ENCODE results near the gene WDSUB1.
A peak's percentile ranks its signal among the peaks of the same experiment; 100 is the strongest.

Gene WDSUB1, protein sequence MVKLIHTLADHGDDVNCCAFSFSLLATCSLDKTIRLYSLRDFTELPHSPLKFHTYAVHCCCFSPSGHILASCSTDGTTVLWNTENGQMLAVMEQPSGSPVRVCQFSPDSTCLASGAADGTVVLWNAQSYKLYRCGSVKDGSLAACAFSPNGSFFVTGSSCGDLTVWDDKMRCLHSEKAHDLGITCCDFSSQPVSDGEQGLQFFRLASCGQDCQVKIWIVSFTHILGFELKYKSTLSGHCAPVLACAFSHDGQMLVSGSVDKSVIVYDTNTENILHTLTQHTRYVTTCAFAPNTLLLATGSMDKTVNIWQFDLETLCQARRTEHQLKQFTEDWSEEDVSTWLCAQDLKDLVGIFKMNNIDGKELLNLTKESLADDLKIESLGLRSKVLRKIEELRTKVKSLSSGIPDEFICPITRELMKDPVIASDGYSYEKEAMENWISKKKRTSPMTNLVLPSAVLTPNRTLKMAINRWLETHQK

DNA sequence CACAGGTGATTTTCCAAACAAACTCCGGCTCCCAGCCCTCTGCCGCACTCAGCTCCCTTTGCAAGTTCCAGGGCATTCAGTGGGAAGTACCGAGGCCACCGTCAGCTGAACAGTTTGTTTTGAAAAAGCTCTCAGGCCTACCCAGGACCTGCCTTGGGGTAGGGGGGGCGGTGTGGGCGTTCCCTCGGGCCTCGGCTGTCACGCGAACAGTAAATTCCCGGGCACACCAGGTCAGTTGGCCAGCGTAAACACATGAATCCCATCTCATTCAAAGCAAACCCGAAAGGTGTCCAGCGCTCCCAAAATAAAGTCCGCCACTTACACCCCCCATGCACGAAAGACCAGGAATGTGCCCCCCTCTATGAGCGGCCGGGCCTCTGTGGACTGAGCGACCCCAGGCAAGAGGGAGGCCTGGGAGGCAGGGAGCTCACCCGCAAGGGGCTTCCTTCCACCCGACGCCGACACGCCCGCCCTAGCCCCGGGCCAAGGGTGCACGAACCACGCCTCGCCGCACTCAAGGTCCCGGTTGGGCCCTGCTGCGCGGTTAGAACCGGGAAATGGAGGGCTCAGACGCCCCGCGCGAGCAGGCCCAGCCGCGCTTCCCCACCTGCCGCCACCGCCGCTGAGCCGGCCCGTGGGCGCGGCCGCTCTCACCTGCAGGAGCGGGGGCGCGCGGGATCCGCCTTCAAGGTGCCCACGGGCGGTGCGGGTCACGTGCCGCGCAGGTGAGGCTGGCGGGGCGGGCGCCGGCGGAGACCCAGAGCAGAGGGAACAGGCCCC is at the start of gene WDSUB1:
Gene WDSUB1, minus strand, starts transcription at position 775 of the 780 bp plus-strand sequence. CDS start 3,634 bp downstream, outside the sequence.
- peak; percentile 81 for DNase-seq

DNA sequence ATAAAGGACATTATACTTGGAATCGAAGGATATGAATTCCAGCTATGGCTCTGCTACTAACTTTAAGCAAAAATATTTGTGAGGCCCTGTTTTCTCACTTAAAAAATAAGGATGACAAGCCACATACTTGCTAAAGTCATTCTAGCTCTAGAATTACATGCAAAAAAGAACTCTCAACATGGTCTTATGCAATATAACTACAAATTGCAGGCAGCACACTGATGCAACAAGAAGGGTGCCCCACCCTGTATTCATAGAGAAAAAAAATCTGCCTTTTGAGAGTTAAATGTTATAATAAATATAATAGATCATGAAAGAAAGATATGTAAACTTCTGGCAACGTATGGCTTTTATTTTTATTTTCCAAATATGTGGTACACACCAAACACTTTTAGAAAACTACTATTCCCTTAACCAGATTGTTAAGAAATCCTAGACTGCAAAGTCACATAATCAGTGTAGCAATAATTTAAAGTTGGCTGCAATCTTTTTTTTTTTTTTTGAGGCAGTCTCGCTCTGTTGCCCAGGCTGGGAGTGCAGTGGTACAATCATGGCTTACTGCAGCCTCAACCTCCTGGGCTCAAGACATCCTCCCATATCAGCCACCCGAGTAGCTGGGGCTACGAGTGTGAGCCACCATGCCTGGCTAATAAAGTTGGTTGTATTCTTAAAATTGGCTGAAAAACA is 40.2 kb upstream of the WDSUB1 start:
- DNase-seq: no peak

DNA sequence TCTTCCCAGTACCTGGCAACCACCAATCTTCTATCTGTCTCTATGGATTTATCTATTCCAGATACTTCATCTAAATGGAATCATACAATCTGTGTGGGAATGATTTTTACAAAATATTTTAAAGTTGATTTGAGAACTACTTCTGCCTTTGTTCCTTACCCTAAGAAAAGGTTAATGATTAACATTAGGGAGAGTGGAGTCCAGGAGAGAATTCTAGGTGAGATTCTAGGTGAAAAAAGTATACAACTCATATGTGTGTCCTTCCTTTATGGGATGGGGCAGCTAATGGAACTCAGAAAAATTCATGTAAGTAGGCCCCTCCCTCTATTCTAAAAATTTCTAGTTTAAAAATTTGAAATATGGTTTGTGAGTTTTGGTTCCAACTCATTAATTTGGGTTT is 35.9 kb upstream of the WDSUB1 start:
- DNase-seq: no peak

DNA sequence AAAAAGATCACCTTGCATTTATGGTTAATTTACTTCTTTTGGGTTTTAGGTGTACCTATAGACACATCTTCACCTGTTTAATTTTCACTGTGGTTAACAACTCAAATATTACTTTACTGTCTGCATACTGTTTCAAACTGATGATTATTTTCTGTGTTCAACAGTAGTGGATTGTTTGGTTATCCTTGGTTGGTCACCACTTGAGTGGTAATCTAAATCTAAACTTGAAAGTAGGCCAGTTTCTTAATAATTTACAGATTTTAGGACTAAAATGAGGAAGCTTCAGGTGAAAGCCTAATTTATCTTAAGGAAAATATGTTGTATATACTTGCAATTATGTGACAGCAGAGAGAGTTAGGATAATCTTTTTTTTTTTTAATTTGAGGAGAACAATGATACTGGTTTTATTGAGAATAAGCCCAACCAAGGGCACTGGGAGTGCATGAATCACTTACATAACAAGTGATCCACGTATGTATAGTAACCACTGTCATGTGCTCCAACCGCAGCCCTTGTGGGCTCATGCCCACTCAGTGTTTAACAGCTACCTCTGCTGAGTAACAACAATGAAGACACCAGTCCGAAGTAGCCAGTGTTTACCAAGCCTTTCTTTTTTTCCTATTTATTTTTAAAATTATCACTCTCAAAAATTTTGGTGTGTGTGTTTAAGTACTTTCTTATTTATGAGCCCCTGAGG is 31.0 kb upstream of the WDSUB1 start:
- DNase-seq: no peak

DNA sequence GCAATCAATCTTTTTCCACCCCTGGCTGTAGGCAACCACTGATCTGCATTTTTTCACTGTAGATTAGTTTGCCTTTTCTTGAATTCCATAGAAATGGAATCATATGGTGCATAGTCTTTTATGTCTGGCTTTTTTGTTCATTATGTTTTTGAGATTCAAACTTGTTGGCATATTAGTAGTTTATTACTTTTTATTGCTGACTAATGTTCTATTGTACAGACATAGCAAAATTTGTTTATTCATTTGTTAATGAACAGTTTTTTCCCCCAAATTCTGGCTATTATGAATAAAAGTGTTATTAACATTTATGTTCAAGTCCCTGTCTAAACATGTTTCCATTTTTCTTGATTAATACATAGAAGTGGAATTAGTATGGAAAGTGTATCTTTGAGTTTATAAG is 21.4 kb upstream of the WDSUB1 start:
- DNase-seq: no peak

DNA sequence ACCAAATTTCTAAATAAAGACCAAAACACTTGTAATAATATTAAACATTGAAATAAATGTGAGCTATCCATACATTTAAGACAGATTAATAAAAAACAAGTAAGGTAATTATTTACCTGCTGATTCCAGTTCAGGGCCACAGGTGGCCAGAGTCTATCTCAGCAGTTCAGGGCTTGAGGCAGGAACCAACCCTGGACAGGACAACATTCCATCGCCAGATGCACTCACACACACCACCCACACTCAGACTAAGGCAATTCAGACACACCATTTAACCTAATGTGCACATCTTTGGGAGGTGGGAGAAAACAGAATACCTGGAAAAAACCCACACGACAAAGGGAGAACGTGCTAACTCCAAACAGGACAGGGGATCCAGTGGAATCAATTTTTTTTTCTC is 14.1 kb upstream of the WDSUB1 start:
- no peak for DNase-seq

DNA sequence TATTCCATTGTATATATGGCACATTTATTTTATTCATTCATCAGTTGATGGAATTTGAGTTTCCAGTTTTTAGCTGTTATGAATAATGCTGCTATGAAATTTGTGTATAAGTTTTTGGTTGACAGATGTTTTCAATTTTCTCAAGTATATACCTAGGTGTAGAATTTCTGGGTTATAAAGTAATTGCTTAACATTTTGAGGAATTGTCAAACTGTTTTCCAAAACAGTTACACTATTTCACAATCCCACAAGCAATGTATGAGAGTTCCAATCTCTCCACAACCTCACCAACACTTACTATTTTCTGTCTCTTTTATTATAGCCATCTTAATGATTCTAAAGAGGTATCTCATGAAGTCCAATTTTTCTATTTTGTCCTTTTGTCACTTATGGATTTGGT is 12.5 kb upstream of the WDSUB1 start:
- DNase-seq: no peak

DNA sequence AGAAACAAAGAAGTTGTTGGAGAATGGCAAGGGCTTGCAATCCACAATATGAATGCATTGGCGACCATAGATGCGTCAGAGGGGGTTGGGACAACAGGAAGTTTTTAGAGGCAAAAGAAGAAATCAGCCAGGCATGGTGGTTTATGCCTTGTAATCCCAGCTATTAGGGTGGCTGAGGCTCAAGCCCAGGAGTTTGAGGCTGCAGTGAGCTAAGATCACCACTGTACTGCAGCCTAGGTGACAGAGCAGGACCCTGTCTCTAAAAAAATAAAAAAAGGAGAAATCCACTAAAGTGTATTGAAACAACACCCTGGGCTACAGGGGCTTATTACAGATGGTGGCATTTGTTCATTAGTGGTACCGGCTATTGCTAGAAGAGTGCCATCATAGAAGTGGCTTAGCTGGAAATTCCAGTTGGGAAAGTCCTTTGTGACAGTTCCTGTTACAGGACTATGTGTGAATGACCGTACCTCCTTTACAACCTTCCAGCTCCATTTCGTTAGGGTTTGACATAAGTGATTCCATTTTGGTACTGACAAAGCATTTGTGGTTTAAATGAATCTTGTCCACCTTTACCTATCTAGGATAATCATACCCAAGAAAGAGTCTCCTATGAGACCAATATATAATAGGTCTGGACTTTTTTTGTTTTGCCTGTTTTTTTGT is 10.7 kb upstream of the WDSUB1 start:
- no peak for DNase-seq

DNA sequence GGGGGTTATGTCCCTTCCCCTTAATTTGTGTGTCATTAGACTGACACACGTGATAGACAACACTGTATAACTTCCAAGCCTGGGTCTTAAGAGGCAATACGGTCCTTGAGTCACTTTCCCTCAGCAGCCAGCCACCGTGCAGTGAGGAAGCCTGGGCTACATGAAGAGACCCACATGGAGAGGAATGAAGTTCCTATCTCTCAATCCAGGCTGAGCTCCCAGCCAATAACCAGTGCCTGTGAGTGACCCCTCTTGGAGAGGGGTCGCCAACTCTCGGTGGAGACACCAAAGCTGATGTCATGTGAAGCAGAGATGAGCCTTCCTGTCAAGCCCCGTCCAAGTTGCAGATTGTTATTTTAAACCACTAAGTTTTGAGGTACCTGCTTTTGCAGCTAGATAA is 5.7 kb upstream of the WDSUB1 start:
- no peak for DNase-seq

DNA sequence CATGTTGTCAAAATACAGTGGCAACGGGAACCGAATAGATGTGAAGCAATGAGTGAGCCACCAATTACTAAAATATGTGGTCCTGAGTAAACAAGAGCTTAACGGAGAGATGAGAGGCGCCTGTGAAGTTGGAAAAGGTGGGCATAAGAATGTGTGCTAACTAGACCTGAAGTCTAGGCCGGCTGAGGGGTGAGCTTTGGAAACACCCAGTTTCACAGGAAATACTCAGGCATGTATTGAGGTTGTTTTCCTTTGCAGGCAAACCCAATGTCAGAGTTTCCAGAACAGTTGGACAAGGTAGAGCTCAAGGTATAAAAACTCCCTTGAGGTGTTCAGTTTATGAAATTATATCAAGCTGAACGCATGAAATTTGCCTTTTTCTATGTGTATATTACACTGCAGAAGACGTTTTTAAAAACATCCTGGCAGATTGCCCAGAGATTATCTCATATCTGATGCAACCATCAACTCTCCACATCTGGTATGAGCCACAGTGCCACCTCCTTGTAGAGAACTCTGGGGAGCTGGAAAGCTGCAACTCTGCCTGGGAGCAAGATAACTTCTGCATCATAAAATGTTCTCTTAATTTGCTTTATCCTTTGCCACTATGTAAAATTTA is 3.9 kb upstream of the WDSUB1 start:
- DNase-seq: no peak

DNA sequence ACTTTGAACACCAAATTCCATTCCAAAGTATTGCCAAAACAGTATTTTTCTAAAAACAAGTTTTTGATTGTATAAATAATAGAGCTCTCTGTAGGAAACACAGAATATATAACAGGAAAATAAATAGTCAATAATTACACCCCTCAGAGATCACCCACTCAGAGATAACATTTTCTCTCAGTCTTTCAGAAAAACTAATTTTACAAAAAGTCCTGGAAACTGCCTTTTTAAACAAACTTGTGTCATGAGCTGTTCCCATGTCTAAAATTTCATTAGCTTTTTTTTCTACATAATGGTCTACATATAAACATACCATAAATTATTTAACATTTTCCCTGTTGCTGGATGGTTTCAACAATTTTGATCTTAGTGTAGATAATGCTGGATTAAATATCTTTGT is 1.2 kb upstream of the WDSUB1 start:
- DNase-seq: no peak

DNA sequence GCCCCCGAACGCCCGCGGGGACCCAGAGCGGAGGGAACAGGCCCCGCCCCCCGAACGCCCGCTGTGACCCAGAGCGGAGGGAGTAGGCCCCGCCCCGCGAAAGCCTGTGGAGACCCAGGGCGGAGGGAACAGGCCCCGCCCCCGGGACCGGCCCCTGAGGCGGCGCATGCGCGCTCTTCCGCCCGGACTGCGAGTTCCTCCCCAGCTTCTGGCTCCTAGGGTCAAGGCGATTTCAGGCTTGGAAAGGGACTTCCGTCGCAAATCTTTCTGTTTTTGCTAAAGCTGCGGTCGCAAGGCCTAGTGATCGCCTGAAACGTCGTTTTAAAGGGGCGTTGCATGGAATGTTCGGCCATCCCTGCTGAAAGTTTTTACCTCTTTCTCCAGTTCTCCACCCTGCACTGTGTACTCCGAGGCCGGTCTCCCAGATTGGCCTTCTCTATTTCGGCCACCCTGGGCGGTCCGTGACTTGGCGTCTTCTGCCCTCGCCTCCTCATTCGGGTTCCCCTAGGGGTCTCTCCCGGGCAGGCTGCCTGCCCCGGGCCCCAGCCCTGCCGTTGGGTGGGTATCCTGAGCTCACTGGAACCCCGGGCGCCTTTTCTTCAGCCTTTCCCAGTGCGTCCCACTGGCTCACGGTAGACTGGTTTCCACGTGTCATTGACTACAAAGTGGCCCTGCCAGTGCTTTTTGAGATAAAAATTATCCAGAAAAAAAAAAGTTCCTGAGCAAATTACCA is 372 bp upstream of the WDSUB1 start:
- peak; percentile 98 for DNase-seq

DNA sequence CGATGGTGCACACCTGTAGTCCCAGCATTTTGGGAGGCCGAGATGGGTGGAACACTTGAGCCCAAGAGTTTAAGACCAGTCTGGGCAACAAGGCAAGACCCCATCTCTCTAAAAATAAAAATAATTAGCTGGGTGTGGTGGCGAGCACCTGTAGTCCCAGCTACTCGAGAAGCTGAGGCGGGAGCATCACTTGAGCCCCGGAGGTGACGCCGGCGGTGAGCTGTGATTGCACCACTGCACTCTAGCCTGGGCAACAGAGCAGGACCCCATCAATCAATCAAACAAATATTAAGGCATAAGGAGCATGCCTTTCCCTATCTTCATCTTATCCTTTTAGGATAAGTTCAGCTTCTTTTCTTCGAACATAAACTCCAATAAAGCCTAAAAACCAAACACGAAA is 1.1 kb downstream of the WDSUB1 start:
- peak; percentile 8 for DNase-seq

DNA sequence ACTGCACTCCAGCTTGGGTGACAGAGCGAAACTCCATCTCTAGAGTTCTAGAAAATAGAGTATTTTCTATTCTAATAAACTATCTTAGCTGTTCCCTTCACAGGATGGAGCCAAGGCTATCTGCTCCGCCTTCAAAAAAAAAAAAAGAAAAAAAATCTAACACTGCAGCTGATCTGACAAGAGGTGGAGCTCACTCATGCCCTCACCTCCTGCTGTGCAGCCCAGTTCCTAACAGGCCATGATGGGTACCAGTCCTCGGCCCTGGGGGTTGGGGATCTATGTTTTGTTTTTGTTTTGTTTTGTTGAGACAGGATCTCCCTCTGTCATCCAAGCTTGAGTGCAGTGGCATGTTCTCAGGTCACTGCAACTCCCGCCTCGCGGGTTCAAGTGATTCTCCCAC is 3.0 kb downstream of the WDSUB1 start:
- no peak for DNase-seq

DNA sequence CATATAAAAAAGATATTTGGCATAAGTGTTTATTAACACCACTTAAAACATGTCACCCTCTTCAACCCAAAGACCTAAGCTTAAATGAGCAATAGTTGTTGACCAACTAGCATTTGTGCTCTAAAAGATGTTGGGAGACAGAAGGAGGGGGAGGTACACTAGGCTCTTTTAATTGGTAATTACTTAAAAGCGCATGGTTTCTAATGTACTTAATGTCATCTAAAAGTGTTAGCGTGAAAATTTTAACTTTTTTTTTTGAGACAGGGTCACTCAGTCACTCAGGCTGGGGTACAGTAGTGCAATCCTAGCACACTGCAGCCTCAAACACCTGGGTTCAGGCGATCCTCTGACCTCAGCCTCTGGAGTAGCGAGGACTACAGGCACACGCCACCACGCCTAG is 5.5 kb downstream of the WDSUB1 start:
- DNase-seq: no peak

DNA sequence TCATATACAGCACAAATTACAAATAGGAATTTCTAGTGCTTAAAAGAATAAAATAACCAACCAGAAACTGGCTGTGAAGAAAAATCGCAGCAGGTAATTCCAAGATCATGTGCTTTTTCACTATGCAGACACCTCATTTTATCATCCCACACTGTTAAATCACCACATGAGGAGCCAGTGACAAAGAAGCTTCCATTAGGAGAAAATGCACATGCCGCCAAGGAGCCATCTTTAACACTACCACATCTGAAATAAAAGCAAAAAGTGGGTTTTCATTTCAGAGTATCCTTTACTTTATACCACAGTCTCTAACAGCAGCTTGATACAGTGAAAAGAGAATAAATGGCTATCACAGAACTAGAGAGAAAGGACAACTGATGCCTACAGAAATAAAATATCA is 6.8 kb downstream of the WDSUB1 start:
- no peak for DNase-seq

DNA sequence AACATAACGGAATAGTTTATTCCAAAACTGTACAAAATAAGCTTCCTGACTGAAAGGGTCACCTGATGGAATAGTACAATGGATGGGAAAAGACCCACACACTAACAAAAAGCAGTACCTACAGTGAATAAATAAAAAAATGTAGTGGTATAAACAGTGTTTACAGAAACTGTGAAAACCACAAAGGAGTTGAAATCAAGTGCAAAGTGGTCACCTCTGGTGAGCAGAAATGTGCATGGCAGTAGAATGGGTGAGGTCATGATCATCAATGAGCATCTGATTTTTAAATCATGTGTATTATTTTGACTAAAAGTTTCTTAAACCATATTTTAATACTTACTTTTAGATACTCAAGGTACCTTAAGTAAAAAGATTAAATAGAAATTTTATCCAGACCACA is 11.4 kb downstream of the WDSUB1 start:
- no peak for DNase-seq

DNA sequence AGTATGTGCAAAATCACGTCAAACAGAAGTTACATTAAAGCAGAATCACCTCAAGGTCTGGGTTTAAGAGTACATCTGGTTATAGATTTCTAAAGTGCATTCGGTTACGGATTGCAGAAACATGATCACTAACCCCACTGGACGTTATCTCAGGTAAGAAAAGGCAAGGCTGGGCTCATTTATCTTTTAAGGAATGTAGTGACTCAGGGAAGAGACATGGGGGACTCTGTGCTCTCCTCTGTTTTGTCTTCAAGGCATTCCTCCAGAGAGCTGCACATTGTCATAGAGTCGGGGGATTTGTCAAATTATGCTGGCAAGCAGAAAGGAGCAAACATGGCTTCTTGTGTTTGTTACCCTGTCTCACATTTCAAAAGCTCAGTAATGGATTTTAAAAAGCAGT is 14.3 kb downstream of the WDSUB1 start:
- no peak for DNase-seq

DNA sequence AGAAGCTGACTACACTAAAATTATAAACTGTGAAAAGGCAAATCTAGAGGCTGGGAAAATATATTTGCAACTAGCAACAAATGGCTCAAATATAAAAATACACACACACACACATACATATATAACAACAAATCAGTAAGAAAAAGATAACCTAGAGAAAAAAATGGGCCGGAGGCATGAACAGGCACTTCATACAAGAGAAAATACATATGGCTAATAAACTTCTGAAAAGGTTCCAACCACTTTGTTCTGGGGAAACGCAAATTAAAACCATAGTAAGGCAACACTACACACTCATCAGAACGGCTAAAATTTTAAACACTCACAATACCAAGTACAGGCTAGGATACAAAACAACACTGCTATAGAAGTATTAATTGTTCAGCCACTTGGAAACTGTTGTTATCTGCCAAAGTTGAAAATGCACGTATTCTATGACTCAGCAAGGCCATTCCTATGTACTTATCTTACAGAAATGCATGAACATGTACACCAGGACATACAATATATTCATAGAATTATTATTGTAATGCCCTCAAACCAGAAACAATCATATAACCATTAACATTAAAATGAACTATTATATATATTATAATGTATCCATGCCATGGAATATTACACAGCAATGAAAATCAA is 15.6 kb downstream of the WDSUB1 start:
- no peak for DNase-seq

DNA sequence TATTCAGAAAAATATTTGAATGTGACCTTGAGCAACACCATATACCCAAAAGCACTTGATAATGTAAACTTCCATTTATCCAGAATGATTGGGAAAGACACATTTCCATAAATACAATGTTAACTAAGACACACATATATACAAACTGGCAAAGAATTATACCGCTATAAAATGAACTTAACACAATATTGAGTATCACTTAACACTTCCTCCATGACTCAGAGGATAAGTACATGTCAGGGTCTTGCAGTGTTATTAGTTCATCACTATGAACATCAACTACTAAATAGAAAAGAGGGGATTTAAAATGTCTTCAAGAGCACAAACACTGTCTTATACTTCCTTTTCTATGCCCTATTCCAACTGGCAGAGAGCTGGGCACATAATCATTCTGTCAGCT is 18.6 kb downstream of the WDSUB1 start:
- no peak for DNase-seq

DNA sequence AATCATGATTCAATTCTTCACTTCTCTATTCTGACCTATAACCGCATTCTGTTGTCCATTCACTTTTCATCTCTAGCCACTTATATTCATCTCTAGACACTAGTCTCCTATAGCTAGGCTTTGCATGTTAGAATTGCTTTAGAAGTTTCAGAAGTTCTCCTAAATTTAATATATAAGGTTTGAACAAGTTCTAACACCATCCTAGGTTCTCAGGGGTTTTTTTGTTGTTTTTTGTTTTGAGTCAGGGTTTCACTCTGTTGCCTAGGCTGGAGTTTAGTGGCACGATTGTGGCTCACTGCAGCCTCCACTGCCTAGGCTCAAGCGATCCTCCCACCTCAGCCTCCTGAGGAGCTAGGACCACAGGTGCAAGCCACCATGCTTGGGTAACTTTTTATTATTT is 19.9 kb downstream of the WDSUB1 start:
- no peak for DNase-seq

All from retina (tissue), 1 donor.